Fibroblast of mammary gland (primary cell): ENCODE measurements around the gene DHRS1.

ENCODE experiments used
- DNase-seq: peaks from one replicate; pipeline ENCODE4 v3.0.0-alpha.2; 2010; ENCODE audit warnings: low read depth
- H3K4me3 ChIP-seq: 2 replicates; pipeline ENCODE4 v1.5.1; 2011; ENCODE audit warnings: low read depth, mild to moderate bottlenecking, low read length, moderate library complexity; ENCODE audit not compliant: control insufficient read depth
- TF ChIP-seq, protein P1 (sequence below): conservative IDR thresholded peaks from 2 replicates; pipeline ENCODE4 v1.5.1; 2011; ENCODE audit warnings: low read depth, low read length, inconsistent platforms; ENCODE audit not compliant: control insufficient read depth, insufficient read depth

DHRS1 gene

DNA sequence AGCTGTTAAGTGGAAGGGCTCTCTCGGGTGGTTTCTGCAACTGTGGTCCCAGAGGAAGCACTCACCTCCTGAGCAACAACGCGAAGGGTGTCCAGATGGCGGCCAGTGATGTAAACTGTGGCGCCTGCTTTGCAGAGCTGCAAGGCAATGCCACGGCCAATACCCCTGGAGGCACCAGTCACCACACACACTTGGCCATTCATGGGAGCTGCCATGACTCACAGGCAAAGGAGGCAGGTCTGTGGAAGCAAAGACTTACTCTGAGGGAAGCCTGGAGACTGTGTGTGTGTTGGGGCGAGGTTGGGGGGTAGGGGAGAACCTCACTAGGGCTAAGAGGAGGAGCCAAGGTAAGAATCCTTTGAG lies 707 bp downstream of the DHRS1 start:
- peak overlapping the region; percentile 97 for H3K4me3 ChIP-seq
- TF ChIP-seq, protein P1, sequence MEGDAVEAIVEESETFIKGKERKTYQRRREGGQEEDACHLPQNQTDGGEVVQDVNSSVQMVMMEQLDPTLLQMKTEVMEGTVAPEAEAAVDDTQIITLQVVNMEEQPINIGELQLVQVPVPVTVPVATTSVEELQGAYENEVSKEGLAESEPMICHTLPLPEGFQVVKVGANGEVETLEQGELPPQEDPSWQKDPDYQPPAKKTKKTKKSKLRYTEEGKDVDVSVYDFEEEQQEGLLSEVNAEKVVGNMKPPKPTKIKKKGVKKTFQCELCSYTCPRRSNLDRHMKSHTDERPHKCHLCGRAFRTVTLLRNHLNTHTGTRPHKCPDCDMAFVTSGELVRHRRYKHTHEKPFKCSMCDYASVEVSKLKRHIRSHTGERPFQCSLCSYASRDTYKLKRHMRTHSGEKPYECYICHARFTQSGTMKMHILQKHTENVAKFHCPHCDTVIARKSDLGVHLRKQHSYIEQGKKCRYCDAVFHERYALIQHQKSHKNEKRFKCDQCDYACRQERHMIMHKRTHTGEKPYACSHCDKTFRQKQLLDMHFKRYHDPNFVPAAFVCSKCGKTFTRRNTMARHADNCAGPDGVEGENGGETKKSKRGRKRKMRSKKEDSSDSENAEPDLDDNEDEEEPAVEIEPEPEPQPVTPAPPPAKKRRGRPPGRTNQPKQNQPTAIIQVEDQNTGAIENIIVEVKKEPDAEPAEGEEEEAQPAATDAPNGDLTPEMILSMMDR: no peak
- DNase-seq: peak; percentile 76

DNA sequence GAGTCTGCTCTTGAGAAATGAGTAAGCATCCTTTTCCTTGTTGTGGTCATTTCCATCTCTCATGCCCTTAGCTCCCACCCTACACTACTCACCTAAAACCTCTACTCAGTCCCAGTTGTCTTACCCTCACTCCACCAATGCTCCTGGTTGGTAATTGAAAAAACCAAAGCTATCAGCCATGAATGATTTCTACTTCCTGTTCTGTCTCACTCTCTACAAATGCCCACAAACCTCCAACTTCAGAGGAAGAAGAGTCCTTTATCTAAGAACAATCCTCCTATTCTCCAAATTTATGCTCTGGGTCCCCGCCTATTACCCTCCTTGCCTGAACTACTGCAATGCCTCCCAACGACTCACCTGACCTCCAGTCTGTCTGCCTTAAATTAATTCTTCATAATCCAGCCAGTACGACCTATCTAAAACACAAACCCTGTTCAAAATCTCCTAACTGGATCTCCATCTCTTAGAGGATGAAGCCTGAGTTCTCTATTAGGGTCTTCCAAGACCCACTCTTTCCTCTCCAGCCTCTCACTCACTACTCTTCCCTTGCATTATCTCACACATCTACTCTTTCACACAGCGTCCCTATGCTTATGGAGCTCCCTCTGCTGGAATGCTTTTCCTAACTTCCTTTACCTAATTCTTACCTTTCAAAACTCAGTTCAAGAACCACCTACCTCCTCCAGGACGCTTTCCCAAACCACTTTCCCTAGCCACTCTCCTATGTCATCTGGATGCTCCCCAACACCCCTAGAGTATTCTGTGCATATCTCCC lies 2.2 kb downstream of the DHRS1 start:
- DNase-seq: peak; percentile 20
- TF ChIP-seq, protein P1: peak; percentile 38
- H3K4me3 ChIP-seq: no peak overlapping the region

DNA sequence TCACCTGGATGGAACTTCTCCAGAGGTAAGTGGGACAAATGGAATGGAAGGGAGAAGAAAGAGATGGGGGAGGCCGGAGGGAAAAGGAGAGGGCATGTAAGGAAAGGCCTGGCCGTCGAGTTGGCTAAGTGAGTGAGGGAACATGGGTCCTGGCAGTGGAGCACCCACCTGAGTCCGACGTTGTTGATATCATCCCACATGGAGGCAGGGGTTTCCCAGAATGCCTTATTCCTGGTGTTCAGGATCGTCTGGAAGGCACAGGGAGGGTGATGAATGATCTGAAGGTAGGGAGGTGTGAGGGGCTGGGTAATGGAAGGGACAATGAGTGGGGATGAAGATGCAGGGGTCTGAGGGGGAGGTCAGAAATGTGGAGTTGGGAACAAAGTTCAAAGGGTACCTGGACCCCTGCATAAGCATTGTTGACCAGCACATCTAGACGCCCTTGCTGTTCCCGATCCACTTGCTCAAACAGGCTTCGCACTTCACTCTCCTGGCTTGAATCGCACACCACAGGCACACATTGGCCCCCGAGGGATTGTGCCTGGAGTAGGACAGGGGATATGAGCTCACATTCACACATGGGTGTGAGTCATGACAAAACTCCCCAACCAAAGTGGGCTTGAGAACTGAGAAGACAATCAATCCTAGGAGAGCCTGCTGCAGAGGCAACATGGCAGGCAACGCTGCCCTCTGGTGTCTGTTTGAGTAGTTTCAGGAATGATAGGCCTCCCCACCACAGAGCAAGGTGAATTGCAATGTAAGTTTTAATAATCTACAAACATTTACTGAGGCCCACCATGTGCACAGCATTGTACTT lies 3.0 kb downstream of the DHRS1 start:
- no peak overlapping the region for H3K4me3 ChIP-seq
- peak; percentile 96 for DNase-seq
- TF ChIP-seq, protein P1: peak; percentile 82

DNA sequence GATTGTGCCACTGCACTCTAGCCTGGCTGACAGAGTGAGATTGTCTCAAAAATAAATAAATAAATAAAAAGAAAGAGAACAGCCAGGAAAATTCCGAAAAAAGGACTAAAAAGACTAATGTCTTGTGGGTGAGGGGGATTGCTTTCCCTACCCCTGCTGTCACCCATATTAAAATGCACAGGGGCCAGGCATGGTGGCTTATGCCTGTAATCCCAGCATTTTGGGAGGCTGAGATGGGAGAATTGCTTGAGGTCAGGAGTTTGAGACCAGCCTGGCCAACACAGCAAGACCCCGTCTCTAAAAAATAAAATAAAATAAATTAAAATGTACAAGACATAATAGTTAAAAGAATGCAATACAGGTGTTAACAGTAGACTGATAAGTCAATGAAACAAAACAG lies 6.1 kb downstream of the DHRS1 start:
- DNase-seq: no peak
- no peak overlapping the region for H3K4me3 ChIP-seq
- TF ChIP-seq, protein P1: no peak

DNA sequence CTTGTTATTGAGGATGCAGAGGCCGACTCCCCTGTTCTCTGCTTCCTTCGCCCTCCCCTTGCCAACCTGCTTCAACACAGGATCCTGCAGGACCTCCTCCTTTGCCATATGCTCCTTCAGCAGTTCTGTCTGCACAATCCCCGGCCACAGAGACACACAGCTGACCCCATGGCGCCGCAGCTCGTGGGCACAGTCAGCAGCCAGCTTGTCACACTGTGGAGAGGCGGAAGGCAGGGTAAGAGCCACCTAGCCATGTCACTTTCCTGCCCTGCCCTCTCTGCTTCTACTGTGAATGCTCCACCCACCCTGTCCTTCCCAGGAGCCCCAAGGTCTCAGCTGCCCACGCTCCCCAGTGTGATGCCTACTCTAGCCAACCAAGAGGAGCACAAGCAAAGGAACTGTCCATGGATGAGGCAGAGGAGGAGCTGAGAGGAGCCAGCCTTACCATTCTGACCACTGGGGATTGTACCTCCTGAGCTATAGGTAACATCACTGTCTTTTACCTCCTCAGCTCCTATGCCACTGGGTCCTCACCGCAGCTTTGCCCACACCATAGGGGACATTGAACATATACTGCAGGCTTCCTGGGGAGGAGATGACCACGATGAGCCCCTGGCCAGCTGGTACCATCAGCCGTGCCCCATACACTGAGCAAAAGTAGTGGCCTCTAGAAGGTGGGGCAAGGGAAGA lies 7.3 kb downstream of the DHRS1 start:
- TF ChIP-seq, protein P1: no peak
- DNase-seq: no peak
- H3K4me3 ChIP-seq: no peak overlapping the region

DNA sequence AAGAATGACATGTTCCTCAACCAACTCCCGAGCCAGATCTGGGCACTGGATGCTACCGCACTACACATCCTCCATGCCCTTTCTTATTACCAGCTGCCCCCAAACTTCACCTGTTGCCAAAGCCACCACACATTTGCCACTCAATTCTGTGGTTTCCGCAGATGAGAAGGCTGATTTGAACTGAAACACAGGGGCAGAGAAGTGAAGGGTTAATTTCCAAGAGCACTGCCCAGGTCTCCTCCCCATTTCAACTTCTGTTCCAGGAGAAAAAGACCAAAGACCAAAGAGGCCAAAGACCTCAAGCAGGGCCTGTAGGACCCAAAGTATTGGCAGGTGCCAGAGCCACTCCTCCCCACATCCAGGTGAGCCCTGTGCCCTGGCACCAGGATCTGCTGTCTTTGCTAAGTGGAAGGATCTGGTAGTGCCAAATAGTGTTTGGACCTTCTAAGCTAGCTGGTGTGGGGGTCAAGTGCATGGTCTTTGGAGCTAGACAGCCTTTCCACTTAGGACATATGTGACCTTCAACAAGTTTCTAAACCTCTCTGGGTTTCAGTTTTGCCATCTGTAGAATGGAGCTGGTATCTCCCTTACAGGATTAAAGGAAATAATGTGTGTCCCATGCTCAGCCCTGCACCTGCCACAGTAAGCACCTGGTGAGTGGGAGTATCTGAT lies 8.0 kb downstream of the DHRS1 start:
- H3K4me3 ChIP-seq: no peak overlapping the region
- TF ChIP-seq, protein P1: no peak
- no peak for DNase-seq
